Fibroblast of peridontal ligament (primary cell): Measurements from ENCODE around the gene NSUN7.
"Not testable (repeated sequence)": the region's sequence is repeated elsewhere in the genome, so short reads cannot be mapped to it uniquely, and the experiment has no call there.

Experiments
- DNase-seq: peaks from one replicate; pipeline ENCODE4 v3.0.0-alpha.2; 2010; ENCODE audit errors: extremely low read depth

The NSUN7 gene, protein sequence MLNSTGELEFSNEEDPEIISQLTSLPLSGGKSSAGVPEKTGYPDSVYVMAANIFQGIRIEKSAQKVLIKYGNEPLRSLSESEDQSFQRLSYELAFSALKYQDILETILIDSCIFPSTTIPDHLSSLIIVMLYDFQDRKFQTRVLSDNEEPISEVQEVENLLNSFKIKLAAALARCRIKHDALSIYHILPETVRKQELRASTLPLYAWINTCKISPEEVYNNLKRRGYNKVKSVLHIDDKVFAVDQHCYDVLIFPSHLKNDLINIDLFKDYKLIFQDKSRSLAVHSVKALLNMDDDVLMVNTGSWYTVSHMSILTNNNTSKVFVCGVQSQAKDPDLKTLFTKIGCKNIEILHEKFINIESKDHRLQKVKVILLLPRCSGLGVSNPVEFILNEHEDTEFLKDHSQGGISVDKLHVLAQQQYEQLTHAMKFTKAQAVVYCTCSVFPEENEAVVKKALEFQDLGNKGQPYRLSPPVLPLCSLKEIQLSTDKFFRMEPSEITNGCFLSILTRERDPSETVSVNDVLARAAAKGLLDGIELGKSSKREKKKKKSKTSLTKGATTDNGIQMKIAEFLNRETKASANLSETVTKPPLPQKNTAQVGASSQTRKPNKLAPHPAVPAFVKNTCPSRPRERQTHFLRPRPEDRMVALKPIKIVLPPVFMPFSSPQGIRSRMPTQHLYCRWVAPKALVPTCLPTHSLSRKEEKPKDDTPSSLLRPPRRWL

DNA sequence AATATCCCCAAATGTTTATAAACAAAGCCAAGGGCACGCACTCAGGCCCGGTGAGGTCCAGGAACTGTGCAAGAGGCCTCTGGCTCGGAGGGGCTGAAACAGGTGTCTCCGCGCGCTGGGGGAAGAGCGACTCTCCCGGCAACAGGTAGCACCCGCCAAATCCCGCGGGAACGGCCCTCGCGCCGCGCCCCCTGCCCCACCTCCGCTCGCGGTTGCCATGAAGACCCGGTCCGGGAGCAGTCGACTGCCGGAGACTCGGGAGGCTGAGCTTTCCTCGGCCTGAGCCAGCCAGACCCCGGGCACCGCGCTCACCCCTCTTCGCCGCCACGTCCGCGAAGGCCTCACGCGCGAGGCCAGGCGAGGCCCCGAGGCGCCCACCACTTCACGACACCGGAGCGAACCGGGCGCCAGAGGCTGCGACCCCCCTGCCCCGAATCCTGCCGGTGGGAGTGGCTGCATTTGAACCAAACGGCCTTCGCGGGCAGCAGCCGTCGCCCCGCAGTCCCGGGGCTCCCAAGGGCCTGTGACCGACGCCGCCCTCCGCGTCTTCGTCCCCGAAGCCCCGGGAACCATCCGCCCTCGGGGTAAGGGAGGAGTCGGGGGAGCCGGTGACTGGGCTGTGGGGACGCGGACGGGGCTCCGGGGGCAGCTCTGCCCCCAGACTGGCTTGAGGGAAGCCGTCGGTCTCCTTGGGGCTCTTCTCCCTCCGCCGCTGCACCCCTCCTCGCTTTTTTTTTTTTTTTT is at the start of gene NSUN7:
Gene NSUN7, plus strand, starts transcription at position 239 of the 744 bp plus-strand sequence. CDS start 739 bp downstream, outside the sequence.
- no peak for DNase-seq

DNA sequence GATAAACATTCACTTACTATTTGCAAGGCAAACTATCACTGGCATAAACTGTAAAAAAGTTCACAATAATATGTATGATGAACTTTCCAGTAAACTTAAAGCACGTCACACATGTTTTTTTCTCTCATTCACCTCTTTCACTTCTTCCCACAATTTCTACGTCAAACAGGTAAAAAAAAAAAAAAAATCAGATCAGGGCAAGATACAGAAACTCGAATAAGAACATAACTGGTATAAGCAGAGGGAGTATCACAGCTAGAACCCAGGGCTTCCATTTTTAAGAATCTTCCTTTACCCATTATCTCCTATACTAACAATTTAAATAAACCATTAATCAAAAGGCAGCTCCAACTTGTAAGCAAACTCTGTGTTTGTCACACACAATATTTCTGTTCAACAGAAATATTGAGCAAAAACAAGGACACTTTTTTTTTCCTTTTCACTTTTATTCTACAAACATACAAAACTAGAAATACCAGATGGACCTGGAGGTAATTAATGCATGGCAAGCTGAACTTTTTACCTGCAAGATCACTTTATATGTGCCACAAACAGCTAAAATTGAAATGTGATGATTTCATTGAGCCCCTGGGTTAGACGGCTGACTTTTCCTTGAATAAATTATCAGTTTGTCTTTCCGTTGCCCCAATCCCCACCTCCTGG is 47.5 kb upstream of the NSUN7 start:
- DNase-seq, result no peak

DNA sequence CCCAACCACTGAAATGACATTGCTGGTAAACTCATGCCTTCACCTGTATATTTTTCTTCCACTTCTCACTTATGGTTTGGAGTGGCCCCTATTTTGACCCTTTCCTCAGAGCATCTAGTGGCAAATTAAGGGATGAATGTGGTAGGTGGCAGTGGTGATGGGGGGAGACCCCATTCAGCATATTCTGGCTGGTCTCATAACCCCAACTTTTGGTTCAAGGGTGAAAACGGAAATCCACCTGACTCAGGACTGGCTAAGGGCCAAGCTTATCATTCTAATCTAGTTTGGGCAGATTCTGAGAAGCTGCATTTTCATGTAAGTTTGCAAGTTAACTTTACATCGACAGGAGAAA is 47.0 kb upstream of the NSUN7 start:
- DNase-seq, result no peak

DNA sequence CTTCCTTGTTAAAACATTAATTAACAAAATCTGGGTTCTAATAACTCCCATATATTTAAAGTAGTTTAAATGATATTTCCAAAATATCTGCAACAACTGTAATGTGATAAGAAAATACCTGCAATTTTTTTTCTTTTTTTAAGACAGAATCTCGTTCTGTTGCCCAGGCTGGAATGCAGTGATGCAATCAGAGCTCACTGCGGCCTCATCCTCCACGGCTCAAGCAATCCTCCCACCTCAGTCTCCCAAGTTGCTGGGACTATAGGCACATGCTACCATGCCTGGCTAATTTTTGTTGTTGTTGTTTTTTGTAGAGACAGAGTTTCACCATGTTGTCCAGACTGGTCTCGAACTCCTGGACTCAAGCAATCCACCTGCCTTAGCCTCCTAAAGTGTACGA is 45.7 kb upstream of the NSUN7 start:
- no peak for DNase-seq

DNA sequence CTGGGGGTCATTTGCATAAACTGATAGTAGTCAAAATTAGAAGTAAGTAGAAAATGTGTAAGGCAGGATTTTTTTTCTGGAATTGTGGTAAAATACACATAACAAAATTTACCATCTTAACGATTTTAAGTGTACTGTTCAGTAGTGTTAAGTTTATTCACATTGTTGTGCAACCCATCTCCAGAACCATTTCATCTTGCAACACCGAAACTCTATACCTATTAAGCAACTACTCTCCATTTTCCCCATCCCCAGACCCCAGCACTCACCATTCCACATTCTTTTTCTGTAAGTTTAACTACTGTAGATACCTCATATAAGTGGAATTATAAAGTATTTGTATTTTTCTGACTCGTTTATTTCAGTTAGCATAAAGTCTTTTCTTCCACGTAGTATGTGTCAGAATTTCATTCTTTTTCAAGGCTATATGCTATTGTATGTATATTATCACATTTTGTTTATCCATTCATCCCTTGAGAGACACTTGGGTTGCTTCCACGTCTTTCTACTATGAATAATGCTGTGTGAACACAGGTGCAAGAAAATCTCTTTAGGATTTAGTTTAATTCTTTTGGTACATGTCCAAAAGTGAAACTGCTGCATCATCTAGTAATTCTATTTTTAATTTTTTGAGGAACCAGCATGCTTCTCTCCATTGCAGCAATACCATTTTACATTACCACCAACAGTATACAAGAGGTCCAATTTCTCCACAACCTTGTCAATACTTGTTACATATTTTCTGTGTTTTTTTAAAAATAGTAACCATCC is 39.1 kb upstream of the NSUN7 start:
- DNase-seq, result peak; percentile 70

DNA sequence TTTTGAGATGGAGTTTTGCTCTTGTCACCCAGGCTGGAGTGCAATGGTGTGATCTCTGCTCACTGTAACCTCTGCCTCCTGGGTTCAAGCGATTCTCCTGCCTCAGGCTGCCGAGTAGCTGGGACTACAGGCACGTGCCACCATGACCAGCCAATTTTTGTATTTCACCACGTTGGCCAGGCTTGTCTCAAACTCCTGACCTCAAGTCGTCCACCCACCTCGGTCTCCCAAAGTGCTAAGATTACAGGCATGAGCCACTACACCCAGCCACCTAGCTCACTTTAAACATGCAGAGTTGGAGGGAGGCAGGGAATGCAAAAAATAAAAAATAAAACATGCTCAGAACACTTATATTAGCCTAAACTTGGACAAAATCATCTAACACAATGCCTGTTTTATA is 36.8 kb upstream of the NSUN7 start:
- DNase-seq, result not testable (repeated sequence)

DNA sequence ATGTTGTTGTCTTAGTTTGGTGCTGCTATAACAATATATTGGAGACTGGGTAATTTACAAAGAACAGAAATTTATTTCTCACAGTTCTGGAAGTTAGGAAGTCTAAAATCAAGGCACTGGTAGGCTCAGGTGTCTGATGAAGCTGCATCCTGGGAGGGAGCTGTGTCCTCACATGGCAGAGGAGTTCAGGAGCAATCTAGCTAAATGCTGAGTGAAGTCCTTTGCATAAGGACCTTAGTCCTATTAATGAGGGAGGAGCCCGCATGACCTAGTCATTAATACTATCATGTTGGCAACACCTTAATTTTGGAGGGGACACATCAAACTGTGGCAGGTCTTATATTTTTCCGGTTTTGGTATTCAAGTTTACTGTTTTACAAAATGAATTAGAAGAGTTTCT is 36.0 kb upstream of the NSUN7 start:
- DNase-seq, result no peak

DNA sequence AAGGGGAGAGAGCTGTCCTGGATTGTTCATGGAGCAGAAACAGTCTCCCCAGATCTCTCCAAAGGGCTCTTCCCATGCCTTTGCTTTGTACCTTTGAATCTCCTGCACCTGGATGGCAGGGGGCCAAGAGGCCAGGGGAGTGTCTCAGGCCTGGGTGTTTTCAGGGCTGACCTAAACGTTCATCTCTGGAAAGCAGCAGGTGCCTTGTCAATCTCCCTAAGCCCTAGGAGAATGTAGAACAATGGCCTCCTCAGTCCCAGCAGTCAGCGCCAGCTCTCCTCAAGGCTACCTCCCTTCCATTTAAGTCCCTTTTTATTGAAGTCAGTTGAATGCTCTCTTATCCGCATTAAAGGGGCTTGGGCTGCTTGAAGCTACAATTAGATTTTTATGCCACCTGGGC is 31.2 kb upstream of the NSUN7 start:
- DNase-seq, result no peak

DNA sequence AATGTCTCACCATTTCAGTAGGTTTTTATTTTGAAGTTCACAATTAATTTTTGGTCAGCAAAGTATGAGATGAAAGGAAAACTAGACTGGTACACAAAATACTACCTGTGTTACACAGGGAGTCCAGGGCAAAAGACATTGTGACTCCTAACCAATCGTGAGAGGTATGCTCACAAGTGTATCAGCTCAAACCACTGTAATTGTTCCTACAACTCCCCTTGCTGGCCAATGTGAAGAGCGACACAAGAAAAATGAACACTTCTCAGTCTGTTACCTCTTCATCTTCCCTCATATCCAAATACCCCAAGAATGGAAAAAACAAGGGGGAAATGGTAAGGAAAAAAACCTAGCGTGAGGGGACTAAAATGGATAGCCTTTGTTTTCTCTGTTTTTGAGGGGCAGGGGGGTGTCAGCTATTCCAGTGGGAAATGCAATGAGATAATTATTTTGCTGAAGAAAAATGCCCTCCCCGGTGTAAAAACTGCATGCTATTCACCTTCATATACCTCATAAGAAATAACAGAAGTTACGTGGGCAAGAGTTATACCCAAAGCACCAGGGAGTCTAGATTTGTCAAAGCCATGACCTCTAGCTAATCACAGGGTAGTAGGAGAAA is 30.6 kb upstream of the NSUN7 start:
- DNase-seq, result peak; percentile 72

DNA sequence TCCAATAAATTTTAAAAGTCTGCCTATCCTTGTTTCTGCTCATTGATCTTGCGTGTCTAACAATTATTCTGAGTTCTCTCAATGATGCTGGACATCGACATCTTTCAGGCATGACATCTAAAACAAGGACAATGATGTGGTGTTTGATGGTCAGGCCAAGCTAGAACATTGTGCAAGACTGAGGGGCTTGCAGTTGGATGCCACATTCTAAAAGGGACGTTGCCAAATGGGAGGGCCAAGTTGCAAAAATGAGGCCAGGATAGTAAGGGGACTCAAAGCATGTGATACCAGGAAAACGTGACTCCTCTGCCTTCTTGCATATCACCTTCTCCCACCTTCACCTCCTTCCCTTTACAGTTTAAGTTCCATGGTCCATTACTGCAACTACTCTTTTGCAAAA is 29.4 kb upstream of the NSUN7 start:
- DNase-seq, result no peak

DNA sequence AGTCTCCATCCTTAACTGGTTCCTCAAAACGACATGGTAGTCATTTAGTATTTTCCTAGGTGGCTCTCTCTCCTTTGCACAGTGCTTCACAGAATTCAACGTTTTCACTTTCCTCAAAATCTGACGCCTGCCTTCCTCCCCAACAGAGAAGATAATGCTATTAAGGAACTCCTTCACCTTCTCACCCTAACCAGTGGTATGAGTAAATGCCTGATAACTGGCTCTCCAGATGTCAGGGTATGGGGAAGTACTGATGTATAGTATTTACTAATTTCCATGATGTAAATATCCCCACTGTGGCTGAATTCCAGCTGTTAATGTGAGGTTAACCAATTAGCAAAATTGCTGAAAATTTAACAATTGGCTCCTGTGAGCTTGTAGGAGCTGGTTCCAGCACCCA is 28.8 kb upstream of the NSUN7 start:
- no peak for DNase-seq

DNA sequence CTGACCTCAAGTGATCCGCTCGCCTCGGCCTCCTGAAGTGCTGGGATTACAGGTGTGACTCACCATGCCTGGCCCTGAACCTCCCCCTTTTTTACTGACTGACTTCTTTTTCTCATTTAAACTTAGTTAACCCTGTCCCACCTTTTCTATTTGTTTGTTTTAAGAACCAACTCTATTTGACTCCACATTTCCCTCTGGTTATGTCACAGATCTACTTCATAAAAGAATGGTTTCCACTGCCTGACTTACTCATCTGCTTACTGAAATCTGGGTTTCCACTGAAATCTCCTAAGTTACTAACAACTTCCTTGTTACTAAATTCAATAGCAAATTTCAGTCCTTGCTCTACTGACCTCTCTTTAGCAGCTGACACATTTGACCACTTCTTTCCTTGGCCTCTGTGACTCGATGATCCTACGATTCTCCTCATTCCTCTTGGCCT is 28.0 kb upstream of the NSUN7 start:
- DNase-seq, result no peak

DNA sequence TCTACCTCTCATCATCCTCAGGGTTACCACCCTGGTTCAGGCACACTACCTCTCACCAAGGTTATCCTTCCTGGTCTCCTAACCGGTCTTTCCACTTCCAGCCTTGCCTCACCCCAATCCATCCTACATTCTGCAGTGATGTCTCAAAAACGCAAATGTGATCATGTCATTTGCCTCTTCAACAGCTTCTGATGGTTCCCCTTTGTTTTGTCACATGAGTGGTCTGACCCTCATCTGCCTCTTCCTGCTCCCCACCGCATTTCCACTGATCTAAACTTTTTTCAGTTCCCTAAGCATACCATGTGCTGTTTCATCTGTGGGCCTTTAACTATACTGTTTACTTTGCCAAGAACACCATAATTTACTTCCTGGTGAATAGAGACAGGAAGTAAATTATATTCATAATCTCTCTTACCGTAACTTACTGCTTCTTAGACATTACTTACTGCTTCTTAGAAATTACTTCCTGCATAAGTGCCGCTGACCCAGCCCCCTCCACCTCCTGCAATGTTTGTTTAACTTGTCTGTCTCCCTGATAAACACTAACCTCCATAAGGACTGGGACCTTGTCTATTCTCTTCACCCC is 27.1 kb upstream of the NSUN7 start:
- no peak for DNase-seq

DNA sequence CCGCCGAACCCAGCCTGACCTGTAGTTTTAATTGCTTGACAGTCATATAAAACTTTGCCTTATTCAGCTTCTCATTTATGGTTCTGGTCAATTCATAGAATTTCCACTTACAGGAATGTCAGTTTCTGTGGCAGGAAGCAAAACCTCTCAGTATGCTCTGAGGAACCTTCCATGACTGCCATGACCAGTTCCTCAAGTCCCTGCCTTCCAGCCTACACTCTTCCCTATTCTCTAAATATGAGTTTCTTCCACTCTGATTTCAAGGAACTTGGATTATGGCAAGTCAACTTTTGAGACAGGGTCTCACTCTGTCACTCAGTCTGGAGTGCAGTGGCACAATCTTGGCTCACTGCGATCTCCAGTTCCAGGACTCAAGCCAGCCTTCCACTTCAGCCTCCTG is 26.0 kb upstream of the NSUN7 start:
- no peak for DNase-seq

DNA sequence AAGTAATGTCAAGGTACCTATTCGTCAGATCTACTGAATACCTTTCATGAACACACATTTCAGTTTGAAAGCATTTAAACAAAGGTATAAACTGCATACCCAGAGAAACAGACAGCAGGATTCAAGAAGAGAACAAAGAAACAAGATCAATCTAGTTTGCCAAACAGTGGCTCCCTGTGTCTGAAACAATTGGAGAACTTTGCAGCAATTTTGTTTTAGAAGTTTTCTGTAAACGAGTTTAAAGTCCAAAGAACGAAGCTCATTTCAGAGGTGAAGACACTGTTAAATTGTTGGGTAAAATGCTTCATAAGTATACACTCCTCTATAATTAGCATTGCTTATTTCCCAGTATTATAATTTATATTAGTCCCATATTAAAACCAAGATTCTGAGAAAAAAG is 21.4 kb upstream of the NSUN7 start:
- DNase-seq, result no peak

DNA sequence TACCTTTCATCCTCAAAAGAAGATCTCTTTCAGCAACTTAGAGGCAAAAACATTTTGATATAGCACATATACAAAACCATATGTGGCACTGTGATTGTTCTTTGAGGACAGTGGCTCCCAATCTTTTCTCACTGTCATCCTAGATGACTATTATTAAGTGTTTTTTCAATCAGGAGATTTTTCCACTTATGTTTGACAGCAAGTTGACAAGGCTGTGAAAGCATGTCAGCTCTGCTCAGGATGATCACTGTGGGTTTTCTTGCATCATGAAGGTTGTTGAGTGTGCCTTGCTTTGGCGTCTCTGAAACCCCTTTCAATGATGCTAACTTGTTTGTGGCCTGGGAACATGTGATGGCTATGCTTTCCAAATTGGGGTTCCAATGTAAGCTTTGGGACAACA is 20.2 kb upstream of the NSUN7 start:
- DNase-seq, result no peak

DNA sequence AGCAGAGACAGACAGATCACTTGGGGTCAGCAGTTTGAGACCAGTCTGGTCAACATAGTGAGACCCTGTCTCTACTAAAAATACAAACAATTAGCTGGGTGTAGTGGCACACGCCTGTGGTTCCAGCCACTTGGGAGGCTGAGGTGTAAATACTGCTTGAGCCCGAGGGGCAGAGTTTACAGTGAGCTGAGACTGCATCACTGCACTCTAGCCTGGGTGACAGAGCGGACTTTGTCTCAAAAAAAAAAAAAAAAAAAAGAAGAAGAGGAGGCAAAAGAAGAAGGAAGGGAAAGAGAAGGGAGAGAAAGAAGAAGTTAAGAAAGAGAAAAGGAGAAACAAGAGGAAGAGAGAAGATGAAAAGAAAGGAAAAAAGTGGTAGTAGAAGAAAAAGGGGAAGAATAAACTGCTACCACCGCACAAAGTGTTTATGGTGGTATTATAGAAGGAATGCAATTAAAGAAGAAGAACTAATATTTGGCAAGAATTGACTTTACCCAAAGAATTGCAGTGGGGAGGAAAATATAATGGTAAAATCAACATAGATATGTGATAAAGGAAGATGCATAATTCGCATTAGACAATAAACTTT is 19.6 kb upstream of the NSUN7 start:
- DNase-seq, result no peak

DNA sequence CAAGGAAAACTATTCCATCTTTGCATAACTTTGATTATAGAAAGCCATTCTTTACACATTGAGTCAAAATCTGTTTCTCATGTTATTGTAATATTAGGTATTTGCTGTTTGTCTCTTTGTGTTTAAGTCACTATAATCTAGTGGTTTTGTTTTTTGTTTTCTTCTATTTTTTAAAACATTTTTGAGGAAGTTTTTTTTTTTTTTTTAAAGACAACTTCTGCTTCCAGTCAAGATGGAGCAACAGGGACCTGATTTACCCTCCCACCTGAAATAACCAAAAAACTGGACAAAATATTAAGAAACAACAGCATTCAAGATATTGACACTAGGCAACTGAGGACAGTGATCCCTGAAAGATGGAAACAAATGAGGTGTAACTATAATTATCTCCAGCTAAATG is 18.4 kb upstream of the NSUN7 start:
- DNase-seq, result no peak

DNA sequence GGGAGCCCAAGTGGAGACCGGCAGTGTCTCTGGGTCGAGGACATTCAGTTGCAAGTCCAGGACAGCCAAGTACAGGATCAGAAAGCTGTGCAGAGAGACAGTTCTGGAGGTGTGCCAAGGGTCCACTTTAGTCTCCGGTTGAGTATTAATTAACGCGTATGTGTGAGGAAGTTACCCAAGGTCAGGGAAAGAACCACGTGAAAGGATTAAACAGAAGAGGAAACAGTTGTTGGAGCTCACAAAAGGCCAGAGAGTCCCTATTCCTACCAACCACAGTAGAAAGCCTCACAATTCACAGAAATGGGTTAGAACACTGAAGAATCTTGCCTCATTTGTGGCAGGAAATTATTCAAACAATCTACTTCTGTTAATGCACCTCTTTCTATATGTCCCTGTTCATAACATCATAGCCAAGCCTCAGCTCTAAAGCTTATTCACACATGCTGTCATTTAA is 17.9 kb upstream of the NSUN7 start:
- DNase-seq, result no peak

DNA sequence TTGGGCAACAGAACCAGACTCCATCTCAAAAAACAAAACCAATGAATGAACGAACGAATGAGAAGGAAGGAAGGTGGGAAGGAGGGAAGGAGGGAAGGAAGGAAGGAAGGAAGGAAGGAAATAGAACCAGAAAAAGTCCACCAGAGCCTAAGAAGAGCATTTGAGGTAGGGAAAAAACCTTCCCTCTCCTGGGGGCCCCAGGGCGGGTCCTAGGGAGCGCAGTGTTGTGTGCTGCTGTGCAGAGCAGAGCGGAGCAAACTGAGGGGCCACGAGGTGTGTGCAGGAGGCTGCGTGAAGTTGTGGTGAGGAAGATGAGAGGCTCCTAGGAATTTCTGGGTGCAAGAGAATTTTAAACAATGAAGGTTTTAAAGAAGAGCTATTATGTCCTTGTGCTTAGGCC is 16.0 kb upstream of the NSUN7 start:
- DNase-seq, result no peak
